Choroid plexus epithelial cell (primary cell): ENCODE results near the gene SETSIP.

ENCODE experiments used
- DNase-seq: peaks from one replicate; pipeline ENCODE4 v3.0.0-alpha.2; 2010; ENCODE audit warnings: low read depth
- H3K4me3 ChIP-seq: 2 replicates; pipeline ENCODE4 v1.5.1; 2011; ENCODE audit warnings: low read depth, mild to moderate bottlenecking, control low read depth, low read length, moderate library complexity
- CTCF ChIP-seq: conservative IDR thresholded peaks from 2 replicates; pipeline ENCODE4 v1.5.1; 2011; ENCODE audit warnings: low read depth, mild to moderate bottlenecking, control low read depth, inconsistent platforms, low read length, moderate library complexity

SETSIP gene

GRCh38 chr1:92065042-92065441, 10.2 kb downstream of the SETSIP start:
- DNase-seq, result peak; percentile 5
- no peak overlapping the region for H3K4me3 ChIP-seq
- no peak for TF ChIP-seq CTCF

GRCh38 chr1:92051948-92052347, 23.3 kb downstream of the SETSIP start:
- DNase-seq, result no peak
- TF ChIP-seq CTCF, result no peak
- H3K4me3 ChIP-seq, result no peak overlapping the region

- no peak overlapping the region for H3K4me3 ChIP-seq
- DNase-seq, result no peak
- no peak for TF ChIP-seq CTCF
These were observed 29.3 kb downstream of the SETSIP start for GRCh38 chr1:92045766-92046495.

GRCh38 chr1:92043621-92044020, 31.6 kb downstream of the SETSIP start:
- no peak for TF ChIP-seq CTCF
- DNase-seq, result no peak
- H3K4me3 ChIP-seq, result no peak overlapping the region

- no peak overlapping the region for H3K4me3 ChIP-seq
- TF ChIP-seq CTCF, result peak; percentile 12
- DNase-seq, result no peak
These were observed 34.2 kb downstream of the SETSIP start for GRCh38 chr1:92040971-92041370.

- peak; percentile 28 for DNase-seq
- H3K4me3 ChIP-seq, result no peak overlapping the region
- no peak for TF ChIP-seq CTCF
These were observed 36.4 kb downstream of the SETSIP start for GRCh38 chr1:92038695-92039346.

- H3K4me3 ChIP-seq, result no peak overlapping the region
- TF ChIP-seq CTCF, result no peak
- DNase-seq, result peak; percentile 44
These were observed 37.8 kb downstream of the SETSIP start for GRCh38 chr1:92037400-92037799.
